Renal cortex interstitium (tissue), 11 donors: ENCODE results near the gene SLC41A3. TPM values are rescaled to one million over a fixed set of nuclear protein-coding genes. Genes with fewer than 3 reads are reported as not detected.
"Not testable (repeated sequence)": the region's sequence is repeated elsewhere in the genome, so short reads cannot be mapped to it uniquely, and the experiment has no call there.

Experiments used
- DNase-seq, 11 donors: peaks; one replicate each; pipeline ENCODE4 v3.0.0-alpha.2; 2013; ENCODE audit warnings: low read depth in 9 of 11, low spot score in 4 of 11; ENCODE audit errors: extremely low read depth in 1 of 11
- polyA plus RNA-seq, 3 donors: library from polyadenylated mRNA; unstranded; fragments of 120-200 nt; gene quantifications; one replicate each; pipeline ENCODE4 v1.2.1, GENCODE V29; 2013; ENCODE audit not compliant: insufficient read length in 3 of 3

The SLC41A3 gene
- polyA plus RNA-seq, 3 donors = 72.5 to 78.3 (median 74.3) TPM

- DNase-seq = no peak
These were observed 125.2 kb downstream of the SLC41A3 start for GRCh38 chr3:125958511-125959316.

- no peak for DNase-seq
These were observed 126.0 kb downstream of the SLC41A3 start for GRCh38 chr3:125957674-125958510.

GRCh38 chr3:125957020-125957419 lies 126.9 kb downstream of the SLC41A3 start:
- DNase-seq = not testable (repeated sequence)

Other genes starting within 250 kb of the SLC41A3 start
- gene ROPN1B, start 114.9 kb downstream of the SLC41A3 start, polyA plus RNA-seq = 1 to 10 TPM in 1 of 3 donors, under 1 TPM in 2; 0.68 to 1.1 (median 0.76) TPM
- gene ALDH1L1, start 96.5 kb upstream of the SLC41A3 start, polyA plus RNA-seq = 10 to 100 TPM; 41.1 to 50.8 (median 43.0) TPM